Measurements from ENCODE around the gene ENTPD2. TPM values are rescaled to one million over a fixed set of nuclear protein-coding genes. Genes with fewer than 3 reads are reported as not detected.

ENTPD2 gene
- total and polyA plus RNA-seq, 2 donors (not counting 3 experiments of a cell fraction or from before 2014, with no cell fraction given) = not detected

- BruUV-seq (replicated peaks) = no TSS peak
- Histone ChIP-seq H3K9ac (replicated peaks; ENCODE audit: extremely low read depth, insufficient read depth, low read length) (no peak within 1 kb of the TSS), H3K9me3 (replicated peaks; ENCODE audit: control insufficient read depth, insufficient read depth, low read length) (no peaks in the 10 kb centered on the region), H2AFZ (ENCODE audit: low read depth, low read length) (no peak within 1 kb of the TSS), H3K4me1 (ENCODE audit: control insufficient read depth, extremely low read depth, insufficient read depth, low read length) (peaks cover 11% of the 10 kb centered on the region), H3K9me1 (replicated peaks; ENCODE audit: control insufficient read depth, extremely low read depth, insufficient read depth, low read length) (no peaks in the 10 kb centered on the region), H3K27ac (ENCODE audit: insufficient read depth, low read depth, low read length) (no peak within 1 kb of the TSS), H4K20me1 (replicated peaks; ENCODE audit: control insufficient read depth, extremely low read depth, insufficient read depth, low read length) (no peaks in the 10 kb centered on the region), H3K4me2 (ENCODE audit: insufficient read depth, low read length) (no peak within 1 kb of the TSS), H3K27me3 (ENCODE audit: control insufficient read depth in 2 of 2, insufficient read depth in 2 of 2, low read length in 2 of 2) (no peaks in the 10 kb centered on the region), H3K4me3 (replicated peaks in 1 of 3; ENCODE audit: insufficient read depth in 1 of 3, low read depth in 1 of 3, low read length in 3 of 3) (no peak within 1 kb of the TSS), H3K36me3 (ENCODE audit: control insufficient read depth in 2 of 2, extremely low read depth in 1 of 2, insufficient read depth in 2 of 2, low read length in 2 of 2) (no peaks in the 10 kb centered on the region), H3K79me2 (ENCODE audit: control insufficient read depth, insufficient read depth, low read length) (no peaks in the 10 kb centered on the region)
- DNase-seq (ENCODE audit: low read depth, low spot score) = no peak
- CTCF ChIA-PET = interaction anchor here (0.6 to 1.0 kb wide), 3 partner anchors 15 to 40 kb away, joined by 3 to 4 read pairs (median 3); partner anchors contain the start of gene PAXX
- POLR2A ChIA-PET = no interaction called here
- no peak for FAIRE-seq
- dilution Hi-C loops (cut with MboI; ENCODE audit: extremely low pct_ligation_motif_present, low sequenced_read_pairs) = no loop called here
- intact Hi-C loops (cut with micrococcal nuclease) = no loop called here
- TF ChIP-seq GATA2 (IDR thresholded peaks at IDR 0.05; ENCODE audit: insufficient read depth, insufficient read length, low read depth, low read length) = no peak
- TF ChIP-seq MYC (IDR thresholded peaks at IDR 0.05; ENCODE audit: low read depth, low read length) = no peak
Observed at GRCh38 chr9:137031904-137032640, 21.8 kb downstream of the ENTPD2 start, which contains the start of gene FUT7. Gene FUT7 (minus strand): TSS chr9:137032088. CDS start chr9:137031991, 97 bp downstream.

GRCh38 chr9:137030538-137031527, 23.0 kb downstream of the ENTPD2 start:
- H3K79me2 ChIP-seq (ENCODE audit: control insufficient read depth, insufficient read depth, low read length) = no peaks in the 10 kb centered on the region
- no peak for DNase-seq (ENCODE audit: low read depth, low spot score)
- no peak overlapping the region for H3K27ac ChIP-seq (ENCODE audit: insufficient read depth, low read depth, low read length)
- BruUV-seq (replicated peaks) = no TSS peak
- no peaks in the 10 kb centered on the region for H3K9me1 ChIP-seq (replicated peaks; ENCODE audit: control insufficient read depth, extremely low read depth, insufficient read depth, low read length)
- no peak for TF ChIP-seq EZH2 (IDR thresholded peaks at IDR 0.05; ENCODE audit: borderline replicate concordance, low read depth, low read length, severe bottlenecking)
- TF ChIP-seq MAX (IDR thresholded peaks at IDR 0.05; ENCODE audit: insufficient read depth, insufficient read length) = no peak
- no peak for TF ChIP-seq FOS (IDR thresholded peaks at IDR 0.05; ENCODE audit: borderline replicate concordance, insufficient read depth, low read length)
- TF ChIP-seq POLR2A (IDR thresholded peaks at IDR 0.05; ENCODE audit: low read depth, low read length) = no peak
- TF ChIP-seq CTCF (IDR thresholded peaks at IDR 0.05; ENCODE audit: extremely low read depth in 1 of 2, insufficient read depth in 1 of 2, low read depth in 1 of 2, low read length in 2 of 2) = no peak
- TF ChIP-seq JUN (IDR thresholded peaks at IDR 0.05; ENCODE audit: borderline replicate concordance, insufficient read depth, insufficient read length, low read depth) = no peak
- no peak for TF ChIP-seq GATA2 (IDR thresholded peaks at IDR 0.05; ENCODE audit: insufficient read depth, insufficient read length, low read depth, low read length)
- no peak for TF ChIP-seq MYC (IDR thresholded peaks at IDR 0.05; ENCODE audit: low read depth, low read length)
- no peak for TF ChIP-seq POLR2AphosphoS5 (IDR thresholded peaks at IDR 0.05; ENCODE audit: insufficient read depth, low read depth, low read length)
- H3K4me1 ChIP-seq (ENCODE audit: control insufficient read depth, extremely low read depth, insufficient read depth, low read length) = peaks cover 12% of the 10 kb centered on the region
- FAIRE-seq = no peak
- H3K9me3 ChIP-seq (replicated peaks; ENCODE audit: control insufficient read depth, insufficient read depth, low read length) = no peaks in the 10 kb centered on the region
- intact Hi-C loops (cut with micrococcal nuclease) = no loop called here
- no peak overlapping the region for H2AFZ ChIP-seq (ENCODE audit: low read depth, low read length)
- no peak overlapping the region for H3K9ac ChIP-seq (replicated peaks; ENCODE audit: extremely low read depth, insufficient read depth, low read length)
- H3K4me3 ChIP-seq (replicated peaks in 1 of 3; ENCODE audit: insufficient read depth in 1 of 3, low read depth in 1 of 3, low read length in 3 of 3) = no peak overlapping the region
- no peaks in the 10 kb centered on the region for H3K27me3 ChIP-seq (ENCODE audit: control insufficient read depth in 2 of 2, insufficient read depth in 2 of 2, low read length in 2 of 2)
- ChIA-PET CTCF (interaction anchor here (1.9 to 4.5 kb wide), 4 partner anchors 12 to 83 kb away, joined by 6 to 28 read pairs (median 20); partner anchors contain the start of gene CLIC3), POLR2A (no interaction called here)
- H4K20me1 ChIP-seq (replicated peaks; ENCODE audit: control insufficient read depth, extremely low read depth, insufficient read depth, low read length) = no peaks in the 10 kb centered on the region
- dilution Hi-C loops (cut with MboI; ENCODE audit: extremely low pct_ligation_motif_present, low sequenced_read_pairs) = no loop called here
- no peak overlapping the region for H3K4me2 ChIP-seq (ENCODE audit: insufficient read depth, low read length)
- H3K36me3 ChIP-seq (ENCODE audit: control insufficient read depth in 2 of 2, extremely low read depth in 1 of 2, insufficient read depth in 2 of 2, low read length in 2 of 2) = no peaks in the 10 kb centered on the region
